H1 (cell line): ENCODE results near the gene OR5C1. TPM values are rescaled to one million over a fixed set of nuclear protein-coding genes. Genes with fewer than 3 reads are reported as not detected.

ENCODE experiments used
- CTCF ChIA-PET: fragments of 300-600 bp; sonication (Branson Sonifier 250); formaldehyde crosslinking; loops from one replicate; lab custom pipeline; 2021; ENCODE audit not compliant: partially characterized antibody; lab: Charles Lee
- POLR2A ChIA-PET: fragments of 300-600 bp; sonication (Branson Sonifier 250); formaldehyde crosslinking; loops from one replicate; lab custom pipeline; 2021; ENCODE audit warnings: inconsistent platforms; ENCODE audit not compliant: partially characterized antibody; lab: Charles Lee
- DNase-seq, 2 experiments: peaks; one replicate each; pipeline versions ENCODE4 v3.0.0 to v3.0.0-alpha.2; 2010 to 2022; ENCODE audit warnings: low spot score in 2 of 2, low read depth in 1 of 2, mixed read lengths in 1 of 2
- FAIRE-seq: peaks from 2 replicates; lab custom pipeline; 2011; peaks lifted over from hg19 to GRCh38; lab: Jason Lieb, UNC
- H2AFZ ChIP-seq: 2 replicates; pipeline ENCODE4 v1.8.1; 2012; ENCODE audit warnings: low read length, inconsistent platforms
- H2AK5ac ChIP-seq: 2 replicates; pipeline ENCODE4 v1.6.1; 2013; ENCODE audit warnings: low read depth, low read length
- H2BK120ac ChIP-seq: replicated peaks from 2 replicates; pipeline ENCODE3; 2013; ENCODE audit warnings: low read depth, low read length, inconsistent platforms
- H2BK12ac ChIP-seq: 2 replicates; pipeline ENCODE4 v1.6.1; 2013; ENCODE audit warnings: low read depth, low read length
- H2BK15ac ChIP-seq: 2 replicates; pipeline ENCODE4 v1.6.1; 2013; ENCODE audit warnings: low read length
- H2BK20ac ChIP-seq: 2 replicates; pipeline ENCODE4 v1.6.1; 2013; ENCODE audit warnings: low read length
- H2BK5ac ChIP-seq: 2 replicates; pipeline ENCODE4 v1.6.1; 2013; ENCODE audit warnings: low read depth, low read length
- H3K14ac ChIP-seq: 2 replicates; pipeline ENCODE4 v1.6.1; 2013; ENCODE audit warnings: inconsistent platforms; ENCODE audit not compliant: insufficient read length
- H3K18ac ChIP-seq: 2 replicates; pipeline ENCODE4 v1.6.1; 2013; ENCODE audit warnings: low read length; ENCODE audit errors: extremely low read depth
- H3K23ac ChIP-seq: 2 replicates; pipeline ENCODE4 v1.6.1; 2013; ENCODE audit warnings: inconsistent platforms; ENCODE audit not compliant: insufficient read length
- H3K23me2 ChIP-seq: 2 replicates; pipeline ENCODE4 v1.6.1; 2013; ENCODE audit warnings: low read depth, low read length
- H3K27ac ChIP-seq: 2 replicates; pipeline ENCODE4 v1.6.1; 2011; ENCODE audit warnings: low read depth, low read length, inconsistent platforms
- H3K27me3 ChIP-seq, 4 experiments: replicated peaks in 1 of 4; 1 replicate in 1 of 4; 2 replicates in 3 of 4; pipeline versions ENCODE4 v1.6.1 to v1.8.1; 2011 to 2013; ENCODE audit warnings: low read length in 3 of 4, mild to moderate bottlenecking in 3 of 4, inconsistent platforms in 2 of 4, mixed read lengths in 2 of 4, moderate library complexity in 1 of 4; ENCODE audit not compliant: control insufficient read depth in 3 of 4, insufficient read depth in 3 of 4; ENCODE audit errors: extremely low read depth in 1 of 4
- H3K36me3 ChIP-seq, 4 experiments: 2 replicates each; pipeline versions ENCODE4 v1.6.1 to v1.8.1; 2011 to 2013; ENCODE audit warnings: mild to moderate bottlenecking in 4 of 4, low read length in 3 of 4, moderate library complexity in 2 of 4, control low read depth in 1 of 4, inconsistent platforms in 1 of 4; ENCODE audit not compliant: insufficient read depth in 4 of 4, control insufficient read depth in 2 of 4
- H3K4ac ChIP-seq: replicated peaks from 2 replicates; pipeline ENCODE3; 2013; ENCODE audit warnings: low read length, low read depth, mixed read lengths, inconsistent platforms; ENCODE audit not compliant: insufficient read length
- H3K4me1 ChIP-seq, 4 experiments: replicated peaks in 1 of 4; 1 replicate in 1 of 4; 2 replicates in 3 of 4; pipeline versions ENCODE4 v1.6.1 to v1.8.1; 2011 to 2013; ENCODE audit warnings: low read length in 3 of 4, inconsistent platforms in 2 of 4, mixed read lengths in 1 of 4; ENCODE audit not compliant: insufficient read depth in 4 of 4, control insufficient read depth in 3 of 4
- H3K4me2 ChIP-seq, 2 experiments: 2 replicates each; pipeline versions ENCODE4 v1.6.1 to v1.8.1; 2011 to 2013; ENCODE audit warnings: low read depth in 2 of 2, low read length in 2 of 2, control low read depth in 1 of 2, inconsistent platforms in 1 of 2, mild to moderate bottlenecking in 1 of 2; ENCODE audit not compliant: insufficient read depth in 1 of 2
- H3K4me3 ChIP-seq, 4 experiments: fragments of 200-600, 300-600 bp in 1 of 4; sonication (generic), shearing (Covaris generic), sonication (Bioruptor Twin) in 1 of 4; 2 replicates each; pipeline versions ENCODE4 v1.5.1 to v1.8.1; 2011 to 2016; ENCODE audit warnings: low read length in 4 of 4, low read depth in 3 of 4, control low read depth in 2 of 4, inconsistent platforms in 2 of 4, mild to moderate bottlenecking in 2 of 4, mixed read lengths in 1 of 4, moderate library complexity in 1 of 4; ENCODE audit not compliant: insufficient read depth in 2 of 4; ENCODE audit errors: extremely low read depth in 1 of 4
- H3K56ac ChIP-seq: replicated peaks from 2 replicates; pipeline ENCODE3; 2013; ENCODE audit warnings: low read depth, mild to moderate bottlenecking, mixed read lengths, low read length, inconsistent platforms; ENCODE audit not compliant: insufficient read length
- H3K79me1 ChIP-seq: 2 replicates; pipeline ENCODE4 v1.6.1; 2013; ENCODE audit warnings: low read depth, low read length, control low read depth
- H3K79me2 ChIP-seq, 2 experiments: 2 replicates each; pipeline versions ENCODE4 v1.6.1 to v1.8.1; 2012 to 2013; ENCODE audit warnings: low read length in 2 of 2, mild to moderate bottlenecking in 2 of 2, inconsistent platforms in 1 of 2; ENCODE audit not compliant: insufficient read depth in 2 of 2, control insufficient read depth in 1 of 2
- H3K9ac ChIP-seq, 4 experiments: replicated peaks in 1 of 4; 1 replicate in 1 of 4; 2 replicates in 3 of 4; pipeline versions ENCODE4 v1.6.1 to v1.8.1; 2011 to 2013; ENCODE audit warnings: low read depth in 3 of 4, low read length in 3 of 4, control low read depth in 2 of 4, mild to moderate bottlenecking in 2 of 4, moderate library complexity in 2 of 4, inconsistent platforms in 1 of 4; ENCODE audit errors: extremely low read depth in 1 of 4
- H3K9me3 ChIP-seq, 2 experiments: 2 replicates each; pipeline versions ENCODE4 v1.6.1 to v1.8.1; 2012 to 2013; ENCODE audit warnings: mild to moderate bottlenecking in 2 of 2, moderate library complexity in 2 of 2, control low read depth in 1 of 2, inconsistent platforms in 1 of 2, low read depth in 1 of 2, low read length in 1 of 2, mixed read lengths in 1 of 2; ENCODE audit not compliant: insufficient read depth in 2 of 2
- H4K20me1 ChIP-seq, 2 experiments: replicated peaks in 1 of 2; 2 replicates each; pipeline versions ENCODE3 to v1.8.1; 2011 to 2013; ENCODE audit warnings: inconsistent platforms in 2 of 2, low read length in 2 of 2, mild to moderate bottlenecking in 1 of 2; ENCODE audit not compliant: insufficient read depth in 2 of 2, control insufficient read depth in 1 of 2
- H4K5ac ChIP-seq: 2 replicates; pipeline ENCODE4 v1.6.1; 2013; ENCODE audit warnings: low read length, low read depth, mixed read lengths, inconsistent platforms; ENCODE audit not compliant: insufficient read length
- H4K8ac ChIP-seq: 2 replicates; pipeline ENCODE4 v1.8.0; 2013; ENCODE audit warnings: mild to moderate bottlenecking, moderate library complexity, low read length, inconsistent platforms; ENCODE audit not compliant: insufficient read depth; ENCODE audit errors: extremely low read depth
- H4K91ac ChIP-seq: replicated peaks from 2 replicates; pipeline ENCODE3; 2013; ENCODE audit warnings: low read length, mixed read lengths, inconsistent platforms; ENCODE audit not compliant: insufficient read length
- ASH2L ChIP-seq: fragments of 200-600, 300-600 bp; sonication (generic); IDR thresholded peaks from one replicate; pipeline ENCODE4 v1.7.1; 2017; ENCODE audit warnings: low read length
- CTCF ChIP-seq, 3 experiments: IDR thresholded peaks; 1 replicate in 2 of 3; 2 replicates in 1 of 3; pipeline versions ENCODE4 v1.5.1 to v1.6.1; 2011; ENCODE audit warnings: low read length in 3 of 3, mild to moderate bottlenecking in 3 of 3, inconsistent platforms in 2 of 3, low read depth in 1 of 3, moderate library complexity in 1 of 3; ENCODE audit not compliant: insufficient read depth in 1 of 3; ENCODE audit errors: control extremely low read depth in 1 of 3
- HDAC2 ChIP-seq, 2 experiments: fragments of 300-600 bp in 1 of 2; sonication (generic) in 1 of 2; IDR thresholded peaks; 2 replicates each; pipeline ENCODE4 v1.6.1; 2011 to 2012; ENCODE audit warnings: low read depth in 2 of 2, low read length in 2 of 2, mild to moderate bottlenecking in 2 of 2, moderate library complexity in 2 of 2, borderline replicate concordance in 1 of 2, inconsistent platforms in 1 of 2
- RAD21 ChIP-seq, 2 experiments: IDR thresholded peaks in 1 of 2; conservative IDR thresholded peaks in 1 of 2; 2 replicates each; pipeline ENCODE4 v1.6.1; 2011; ENCODE audit warnings: low read depth in 2 of 2, low read length in 2 of 2, improper control_type of control experiment in 1 of 2, inconsistent platforms in 1 of 2, mild to moderate bottlenecking in 1 of 2, moderate library complexity in 1 of 2
- WGBS, 2 experiments: shearing (Covaris generic) in 1 of 2; methylation state at CpG; one replicate each; pipeline versions ENCODE4 v1.1.6 to v1.1.7; 2013 to 2015; ENCODE audit warnings: low lambda C conversion rate in 2 of 2, mixed read lengths in 2 of 2, inconsistent platforms in 1 of 2, low coverage in 1 of 2, missing lambda C conversion rate in 1 of 2; ENCODE audit not compliant: insufficient replicate concordance in 2 of 2, insufficient coverage in 1 of 2, insufficient read length in 1 of 2; ENCODE audit errors: extremely low coverage in 1 of 2, missing lambda C conversion rate in 1 of 2; 5-methylcytosine and 5-hydroxymethylcytosine counted together
- polyA plus RNA-seq, 7 experiments: library from polyadenylated mRNA; depleted of rRNA in 3 of 7; stranded (reverse) in 5 of 7; unstranded in 2 of 7; fragments of >200 nt in 5 of 7; fragments of 200-250 nt in 2 of 7; gene quantifications; 1 replicate in 5 of 7; 2 replicates in 1 of 7; 4 replicates in 1 of 7; pipeline versions ENCODE4 v1.2.1 to v1.2.3, GENCODE V29; 2011 to 2013; ENCODE audit warnings: missing spikeins in 2 of 7, mixed read lengths in 2 of 7
- total RNA-seq: library from RNA; stranded (reverse); fragmentation: NEBNext Ultra II Directional; extraction: Animal tissue kit (Norgen Biotek cat#: 25700); gene quantifications from 2 replicates; pipeline ENCODE4 v1.2.1, GENCODE V29; 2021

Gene OR5C1
- total and polyA plus RNA-seq, 2 of the 8 experiments (the other 6 are each of a cell fraction or from before 2014, with no cell fraction given) = not detected

- H3K9me3 ChIP-seq = peaks cover 3 to 4% of the 10 kb centered on the region in 2 experiments; a peak in 2 of 4 replicates
- H4K20me1 ChIP-seq = no peaks in the 10 kb centered on the region
- no peaks in the 10 kb centered on the region for H3K79me2 ChIP-seq
- peak overlapping the region; percentile 92 for H2AFZ ChIP-seq
- H4K91ac ChIP-seq = no peak overlapping the region
- no peak overlapping the region for H3K14ac ChIP-seq
- no peaks in the 10 kb centered on the region for H3K36me3 ChIP-seq
- H2AK5ac ChIP-seq = no peak overlapping the region
- DNase-seq = no peak
- no peak overlapping the region for H3K23ac ChIP-seq
- no peak overlapping the region for H3K18ac ChIP-seq
- no peak overlapping the region for H2BK5ac ChIP-seq
- H3K9ac ChIP-seq = no peak overlapping the region; a peak in 1 of 7 replicates
- ChIA-PET POLR2A (interaction anchor here (1.3 to 2.1 kb wide), 3 partner anchors 9 to 69 kb away, joined by 3 to 7 read pairs (median 6); no protein-coding TSS in a partner anchor), CTCF (interaction anchor here (0.8 to 2.2 kb wide), 11 partner anchors 9 to 683 kb away, joined by 3 to 9 read pairs (median 3); no protein-coding TSS in a partner anchor)
- TF ChIP-seq ASH2L (no peak), RAD21 (IDR thresholded peaks at IDR 0.05 in 1 of 2, conservative IDR thresholded peaks at IDR 0.05 in 1 of 2; ENCODE audit: low read depth in 2 of 2, low read length in 2 of 2) (peak; percentile 33 to 38; a peak in 3 of 4 replicates), CTCF (IDR thresholded peaks at IDR 0.05; ENCODE audit: control extremely low read depth in 1 of 3, insufficient read depth in 1 of 3, low read depth in 1 of 3, low read length in 3 of 3) (peak in 2 of 3 experiments; percentile 12 to 40; a peak in 2 of 4 replicates), HDAC2 (IDR thresholded peaks at IDR 0.05; ENCODE audit: borderline replicate concordance in 1 of 2, low read depth in 2 of 2, low read length in 2 of 2) (0 out of 4 replicates have a peak, but pooled peaks of 1 of the 2 experiments have one; percentile 19)
- no peak overlapping the region for H2BK120ac ChIP-seq
- no peak overlapping the region for H3K4me3 ChIP-seq
- H4K8ac ChIP-seq = no peak overlapping the region
- no peak overlapping the region for H2BK20ac ChIP-seq
- no peaks in the 10 kb centered on the region for H3K79me1 ChIP-seq
- WGBS, 2 experiments = 63% methylated on average over 4 of the region's 4 CpGs; no CpG with 5 or more reads in 1 of the 2 experiments
- no peak overlapping the region for H3K56ac ChIP-seq
- no peak overlapping the region for H4K5ac ChIP-seq
- no peaks in the 10 kb centered on the region for H3K23me2 ChIP-seq
- no peak for FAIRE-seq
- peak overlapping the region in 1 of 2 experiments; percentile 46; a peak in 2 of 4 replicates for H3K4me2 ChIP-seq
- no peak overlapping the region for H3K27ac ChIP-seq
- peaks cover 0 to 2% (median 0%) of the 10 kb centered on the region in 4 experiments; a peak in 2 of 7 replicates for H3K4me1 ChIP-seq
- H3K4ac ChIP-seq = no peak overlapping the region
- H3K27me3 ChIP-seq = no peaks in the 10 kb centered on the region
- no peak overlapping the region for H2BK12ac ChIP-seq
- H2BK15ac ChIP-seq = no peak overlapping the region
Measured at GRCh38 chr9:122835313-122835731, 46.6 kb downstream of the OR5C1 start.
